ENCODE data around the gene SLC39A2. TPM values are rescaled to one million over a fixed set of nuclear protein-coding genes. Genes with fewer than 3 reads are reported as not detected.

The SLC39A2 gene
- polyA plus RNA-seq, 1 donor (not counting 4 experiments of a cell fraction or from before 2014, with no cell fraction given) = 0.94 TPM

- Histone ChIP-seq H3K27me3 (ENCODE audit: control insufficient read depth, extremely low read depth, insufficient read depth, low read length) (peaks cover 3% of the 10 kb centered on the region), H3K4me2 (ENCODE audit: control insufficient read depth, extremely low read depth, insufficient read depth, low read depth, low read length) (no peak overlapping the region), H3K9ac (ENCODE audit: control insufficient read depth, extremely low read depth, insufficient read depth, low read length) (no peak overlapping the region), H3K27ac (ENCODE audit: control insufficient read depth, insufficient read depth, low read length) (no peak overlapping the region), H3K4me1 (ENCODE audit: control insufficient read depth, extremely low read depth, insufficient read depth, low read length) (no peaks in the 10 kb centered on the region), H3K36me3 (ENCODE audit: control insufficient read depth in 2 of 2, extremely low read depth in 1 of 2, insufficient read depth in 2 of 2, low read length in 2 of 2) (no peaks in the 10 kb centered on the region), H3K9me3 (ENCODE audit: control insufficient read depth, low read depth, low read length) (no peaks in the 10 kb centered on the region), H2AFZ (ENCODE audit: control insufficient read depth, low read length) (no peak overlapping the region), H3K4me3 (ENCODE audit: control insufficient read depth in 2 of 3, extremely low read depth in 1 of 3, insufficient read depth in 2 of 3, low read depth in 1 of 3, low read length in 3 of 3) (no peak overlapping the region), H3K79me2 (ENCODE audit: control insufficient read depth, insufficient read depth, low read length) (no peaks in the 10 kb centered on the region), H4K20me1 (ENCODE audit: control insufficient read depth, extremely low read depth, insufficient read depth, low read length) (no peaks in the 10 kb centered on the region), H3K9me1 (ENCODE audit: control insufficient read depth, extremely low read depth, insufficient read depth, low read length) (no peaks in the 10 kb centered on the region)
- FAIRE-seq = no peak
- dilution Hi-C loops (cut with MboI; ENCODE audit: extremely low pct_ligation_motif_present, low sequenced_read_pairs) = no loop called here
- no peak for TF ChIP-seq CTCF (optimal IDR thresholded peaks at IDR 0.05 in 1 of 3, IDR thresholded peaks at IDR 0.05 in 1 of 3, conservative IDR thresholded peaks at IDR 0.05 in 1 of 3; ENCODE audit: extremely low read depth in 1 of 3, insufficient read depth in 2 of 3, low read length in 3 of 3)
- no peak for TF ChIP-seq EZH2 (IDR thresholded peaks at IDR 0.05; ENCODE audit: low read length)
- no peak for DNase-seq (ENCODE audit: low read depth, low spot score)
Observed at GRCh38 chr14:21018286-21018685, 19.2 kb downstream of the SLC39A2 start.

GRCh38 chr14:21018781-21019180 is 19.7 kb downstream of the SLC39A2 start:
- Histone ChIP-seq H3K9me1 (ENCODE audit: control insufficient read depth, extremely low read depth, insufficient read depth, low read length) (no peaks in the 10 kb centered on the region), H3K36me3 (ENCODE audit: control insufficient read depth in 2 of 2, extremely low read depth in 1 of 2, insufficient read depth in 2 of 2, low read length in 2 of 2) (no peaks in the 10 kb centered on the region), H3K27ac (ENCODE audit: control insufficient read depth, insufficient read depth, low read length) (no peak overlapping the region), H3K4me1 (ENCODE audit: control insufficient read depth, extremely low read depth, insufficient read depth, low read length) (no peaks in the 10 kb centered on the region), H3K27me3 (ENCODE audit: control insufficient read depth, extremely low read depth, insufficient read depth, low read length) (peaks cover 8% of the 10 kb centered on the region), H2AFZ (ENCODE audit: control insufficient read depth, low read length) (no peak overlapping the region), H4K20me1 (ENCODE audit: control insufficient read depth, extremely low read depth, insufficient read depth, low read length) (no peaks in the 10 kb centered on the region), H3K9ac (ENCODE audit: control insufficient read depth, extremely low read depth, insufficient read depth, low read length) (no peak overlapping the region), H3K4me3 (ENCODE audit: control insufficient read depth in 2 of 3, extremely low read depth in 1 of 3, insufficient read depth in 2 of 3, low read depth in 1 of 3, low read length in 3 of 3) (no peak overlapping the region), H3K79me2 (ENCODE audit: control insufficient read depth, insufficient read depth, low read length) (no peaks in the 10 kb centered on the region), H3K9me3 (ENCODE audit: control insufficient read depth, low read depth, low read length) (no peaks in the 10 kb centered on the region), H3K4me2 (ENCODE audit: control insufficient read depth, extremely low read depth, insufficient read depth, low read depth, low read length) (no peak overlapping the region)
- DNase-seq (ENCODE audit: low read depth, low spot score) = no peak
- no peak for FAIRE-seq
- dilution Hi-C loops (cut with MboI; ENCODE audit: extremely low pct_ligation_motif_present, low sequenced_read_pairs) = no loop called here
- TF ChIP-seq EZH2 (IDR thresholded peaks at IDR 0.05; ENCODE audit: low read length) = no peak
- TF ChIP-seq CTCF (optimal IDR thresholded peaks at IDR 0.05 in 1 of 3, IDR thresholded peaks at IDR 0.05 in 1 of 3, conservative IDR thresholded peaks at IDR 0.05 in 1 of 3; ENCODE audit: extremely low read depth in 1 of 3, insufficient read depth in 2 of 3, low read length in 3 of 3) = no peak

All from keratinocyte (primary cell).